Testis (tissue), 2 donors: ENCODE data around the gene SH3BP2.

Experiments used
- CTCF ChIP-seq, 3 experiments: fragments of 450-650 bp in 2 of 3; fragments of 200-600 bp in 1 of 3; sonication (generic) in 1 of 3; IDR thresholded peaks; one replicate each; pipeline ENCODE4 v1.5.1; 2016 to 2019; ENCODE audit warnings: antibody characterized with exemption in 3 of 3, mild to moderate bottlenecking in 2 of 3, moderate library complexity in 1 of 3
- POLR2A ChIP-seq: fragments of 450-650 bp; IDR thresholded peaks from one replicate; pipeline ENCODE4 v1.6.1; 2017; ENCODE audit warnings: antibody characterized with exemption, mild to moderate bottlenecking, moderate library complexity

- TF ChIP-seq CTCF (IDR thresholded peaks at IDR 0.05) (no peak), POLR2A (no peak)
These were observed 93.3 kb downstream of the SH3BP2 start for GRCh38 chr4:2886161-2886560.
